ENCODE data around the gene PAH.

DNA sequence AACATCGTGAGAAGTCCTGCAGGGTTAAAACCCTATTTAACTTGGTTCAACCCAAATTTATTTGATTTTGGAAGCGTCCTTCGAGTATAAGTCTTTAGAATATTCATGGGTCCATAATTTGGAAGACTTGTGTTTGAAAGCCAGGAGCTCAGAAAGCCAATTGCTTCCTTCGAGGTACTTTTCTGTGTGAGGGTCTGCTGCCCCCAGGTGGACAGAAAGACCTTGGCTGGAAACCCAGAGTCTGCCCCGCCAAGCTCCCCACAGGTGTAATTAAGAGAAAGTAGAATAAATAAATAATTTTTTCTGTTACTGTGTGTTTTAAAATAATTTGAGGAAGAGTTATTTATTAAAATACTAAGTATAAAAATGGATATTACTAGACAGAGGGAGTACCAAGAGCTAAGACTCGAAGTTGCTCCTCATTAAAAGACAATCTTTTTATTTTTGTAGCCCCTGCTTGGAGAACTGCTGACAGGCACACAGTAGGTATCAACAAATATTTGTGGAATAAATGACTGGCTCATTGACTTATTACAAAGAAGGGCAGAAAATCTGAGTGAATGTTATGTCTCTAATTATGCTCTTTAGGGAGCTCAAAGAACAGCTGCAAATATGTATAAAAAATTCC, 105.8 kb downstream of the PAH start:
- TF ChIP-seq FOXM1 (IDR thresholded peaks at IDR 0.05; ENCODE audit: borderline replicate concordance): no peak
- TF ChIP-seq BHLHE40 (IDR thresholded peaks at IDR 0.05; ENCODE audit: borderline replicate concordance): no peak
- TF ChIP-seq LEF1 (IDR thresholded peaks at IDR 0.05; ENCODE audit: borderline replicate concordance): no peak
- TF ChIP-seq SUZ12 (IDR thresholded peaks at IDR 0.05): no peak
- TF ChIP-seq TARDBP (IDR thresholded peaks at IDR 0.05): no peak
- no peak for TF ChIP-seq ELF4 (IDR thresholded peaks at IDR 0.05)
- no peak for TF ChIP-seq SP1 (IDR thresholded peaks at IDR 0.05)
- TF ChIP-seq CTBP1 (IDR thresholded peaks at IDR 0.05; ENCODE audit: borderline replicate concordance): no peak
- no peak for TF ChIP-seq ARNT (IDR thresholded peaks at IDR 0.05)
- TF ChIP-seq FOXK2 (IDR thresholded peaks at IDR 0.05): no peak
- no peak for TF ChIP-seq ZNF384 (IDR thresholded peaks at IDR 0.05)

All from HEK293T (cell line).